GM18505 (cell line): ENCODE data around the gene AP3B2.

Experiments
- ATAC-seq: cut with Tn5 transposase; IDR thresholded peaks from one replicate; pipeline ENCODE4 v1.9.1; 2021; ENCODE audit not compliant: unreplicated experiment
- POLR2A ChIP-seq: IDR thresholded peaks from 4 replicates; pipeline ENCODE4 v1.6.1; 2011; ENCODE audit warnings: borderline replicate concordance; ENCODE audit not compliant: insufficient read depth, insufficient read length; ENCODE audit errors: extremely low read depth

AP3B2 gene

GRCh38 chr15:82680200-82681102 is 29.2 kb downstream of the AP3B2 start:
- peak; percentile 67 for TF ChIP-seq POLR2A
- ATAC-seq = peak; percentile 76

GRCh38 chr15:82679626-82680199 is 30.0 kb downstream of the AP3B2 start:
- no peak for TF ChIP-seq POLR2A
- no peak for ATAC-seq

GRCh38 chr15:82677720-82678323 is 31.9 kb downstream of the AP3B2 start:
- no peak for TF ChIP-seq POLR2A
- ATAC-seq = no peak

- ATAC-seq = no peak
- TF ChIP-seq POLR2A = no peak
Measured at GRCh38 chr15:82674873-82675272, 34.8 kb downstream of the AP3B2 start.

- TF ChIP-seq POLR2A = no peak
- no peak for ATAC-seq
Measured at GRCh38 chr15:82670699-82671098, 39.0 kb downstream of the AP3B2 start.

GRCh38 chr15:82666606-82667005 is 43.1 kb downstream of the AP3B2 start:
- no peak for ATAC-seq
- TF ChIP-seq POLR2A = no peak

- ATAC-seq = no peak
- no peak for TF ChIP-seq POLR2A
Measured at GRCh38 chr15:82664021-82664420, 45.7 kb downstream of the AP3B2 start.

- TF ChIP-seq POLR2A = no peak
- ATAC-seq = no peak
Measured at GRCh38 chr15:82663186-82663600, 46.5 kb downstream of the AP3B2 start.

GRCh38 chr15:82662641-82663040 is 47.0 kb downstream of the AP3B2 start:
- TF ChIP-seq POLR2A = no peak
- ATAC-seq = no peak

GRCh38 chr15:82660378-82660777 is 49.3 kb downstream of the AP3B2 start:
- TF ChIP-seq POLR2A = no peak
- ATAC-seq = no peak

GRCh38 chr15:82656641-82657266 is 52.9 kb downstream of the AP3B2 start:
- ATAC-seq = no peak
- no peak for TF ChIP-seq POLR2A

- TF ChIP-seq POLR2A = no peak
- ATAC-seq = no peak
Measured at GRCh38 chr15:82655606-82656005, 54.1 kb downstream of the AP3B2 start.

- no peak for ATAC-seq
- TF ChIP-seq POLR2A = no peak
Measured at GRCh38 chr15:82653483-82654168, 56.0 kb downstream of the AP3B2 start.

GRCh38 chr15:82651708-82652107 is 58.0 kb downstream of the AP3B2 start:
- no peak for TF ChIP-seq POLR2A
- no peak for ATAC-seq
